ENCODE data around the gene NDST1. TPM values are rescaled to one million over a fixed set of nuclear protein-coding genes. Genes with fewer than 3 reads are reported as not detected.
A peak's percentile ranks its signal among the peaks of the same experiment; 100 is the strongest.

Gene NDST1
- total and polyA plus RNA-seq, 2 experiments from 2014 or later = 39.1 to 129 TPM

GRCh38 chr5:150502106-150502505 is 5.8 kb upstream of the NDST1 start:
- Histone ChIP-seq H3K9me2 (ENCODE audit: insufficient read depth) (no peaks in the 10 kb centered on the region), H3K36me3 (ENCODE audit: low read depth) (no peaks in the 10 kb centered on the region; the same call in 1 of the 2 replicates), H3K79me2 (ENCODE audit: insufficient read depth) (peaks cover 100% of the 10 kb centered on the region), H3K27ac (peak overlapping the region; percentile 50), H3K4me3 (no peak overlapping the region), H2AFZ (no peak overlapping the region), H3K9me3 (ENCODE audit: low read depth) (no peaks in the 10 kb centered on the region), H3K4me1 (ENCODE audit: insufficient read depth) (peaks cover 76% of the 10 kb centered on the region), H4K20me1 (ENCODE audit: insufficient read depth) (no peaks in the 10 kb centered on the region), H3K27me3 (replicated peaks; ENCODE audit: insufficient read depth) (no peaks in the 10 kb centered on the region), H3K4me2 (ENCODE audit: unreplicated experiment) (no peak overlapping the region), H3K9ac (peak overlapping the region; percentile 35; the same call in 1 of the 2 replicates), H3F3A (ENCODE audit: insufficient read depth) (peaks cover 18% of the 10 kb centered on the region)
- TF ChIP-seq EZH2phosphoT487 (IDR thresholded peaks at IDR 0.05; ENCODE audit: insufficient read depth, low read depth) (no peak), EZH2 (IDR thresholded peaks at IDR 0.05; ENCODE audit: insufficient read depth, poor library complexity, severe bottlenecking) (no peak)
- 46 to 56% methylated on average over 5 to 8 of the region's 8 CpGs for WGBS, 2 experiments (ENCODE audit: low coverage in 1 of 2, low lambda C conversion rate in 2 of 2, missing lambda C conversion rate in 2 of 2)
- in situ Hi-C loops (cut with MboI) = no loop called here
- peak; percentile 80 for DNase-seq

DNA sequence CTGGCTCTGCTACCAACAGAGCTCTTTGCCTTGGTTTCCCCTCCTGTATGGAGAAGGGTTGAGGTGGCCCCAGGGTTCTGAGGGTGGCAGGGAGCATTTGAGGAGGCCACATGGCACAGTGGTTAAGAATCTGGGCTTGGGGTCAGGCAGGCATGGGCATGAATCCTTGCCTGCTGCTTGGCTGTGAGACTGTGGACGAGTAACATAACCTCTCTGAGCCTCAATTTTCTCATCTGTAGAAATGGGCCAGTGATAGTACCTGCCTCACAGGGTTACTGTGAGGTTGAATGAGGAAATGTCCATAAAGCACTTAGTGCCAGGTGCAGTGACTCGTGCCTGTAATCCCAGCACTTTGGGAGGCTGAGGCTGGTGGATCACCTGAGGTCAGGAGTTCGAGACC is 5.1 kb upstream of the NDST1 start:
- peak overlapping the region; percentile 21; the same call in 1 of the 2 replicates for H3K9ac ChIP-seq

DNA sequence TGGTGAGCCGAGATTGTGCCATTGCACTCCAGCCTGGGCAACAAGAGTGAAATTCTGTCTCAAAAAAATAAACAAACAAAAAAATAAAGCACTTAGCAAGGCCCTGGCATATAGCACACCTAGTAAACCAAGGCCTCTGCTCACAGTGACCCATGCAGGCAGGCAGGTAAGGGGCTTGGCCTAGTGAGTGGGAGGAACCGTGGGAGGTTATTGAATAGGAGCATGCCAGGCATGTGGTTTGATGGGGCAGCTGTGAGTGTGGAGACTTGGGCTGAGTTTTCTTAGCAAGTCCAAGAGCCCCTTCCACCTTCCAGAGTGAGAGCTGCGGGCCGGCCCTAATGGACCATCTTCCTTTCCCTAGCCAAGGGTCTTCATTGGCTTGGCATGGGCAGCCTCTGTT is 4.5 kb upstream of the NDST1 start:
- Histone ChIP-seq H3K27ac (0 out of 2 replicates have a peak overlapping the region, but pooled peaks have one; percentile 48), H2AFZ (no peak overlapping the region), H3K79me2 (ENCODE audit: insufficient read depth) (peaks cover 100% of the 10 kb centered on the region), H3F3A (ENCODE audit: insufficient read depth) (peaks cover 7% of the 10 kb centered on the region; the same call in 1 of the 2 replicates), H3K4me2 (ENCODE audit: unreplicated experiment) (no peak overlapping the region), H3K4me1 (ENCODE audit: insufficient read depth) (peaks cover 65% of the 10 kb centered on the region), H3K27me3 (replicated peaks; ENCODE audit: insufficient read depth) (no peaks in the 10 kb centered on the region), H3K9me3 (ENCODE audit: low read depth) (no peaks in the 10 kb centered on the region), H3K4me3 (no peak overlapping the region), H4K20me1 (ENCODE audit: insufficient read depth) (no peaks in the 10 kb centered on the region), H3K9ac (no peak overlapping the region), H3K36me3 (ENCODE audit: low read depth) (no peaks in the 10 kb centered on the region; the same call in 1 of the 2 replicates), H3K9me2 (ENCODE audit: insufficient read depth) (no peaks in the 10 kb centered on the region)
- TF ChIP-seq EZH2 (IDR thresholded peaks at IDR 0.05; ENCODE audit: insufficient read depth, poor library complexity, severe bottlenecking) (no peak), EZH2phosphoT487 (IDR thresholded peaks at IDR 0.05; ENCODE audit: insufficient read depth, low read depth) (no peak)
- WGBS, 2 experiments (ENCODE audit: low coverage in 1 of 2, low lambda C conversion rate in 2 of 2, missing lambda C conversion rate in 2 of 2) = 88 to 100% methylated on average over 4 of the region's 4 CpGs
- in situ Hi-C loops (cut with MboI) = no loop called here
- DNase-seq = no peak

More for the DNA sequence above, 5.1 kb upstream of the NDST1 start:
- H3K4me1 ChIP-seq (ENCODE audit: insufficient read depth) = peaks cover 70% of the 10 kb centered on the region
- in situ Hi-C loops (cut with MboI) = no loop called here
- peaks cover 13% of the 10 kb centered on the region; the same call in 1 of the 2 replicates for H3F3A ChIP-seq (ENCODE audit: insufficient read depth)
- H3K27ac ChIP-seq = peak overlapping the region; percentile 48
- H4K20me1 ChIP-seq (ENCODE audit: insufficient read depth) = no peaks in the 10 kb centered on the region
- no peak for TF ChIP-seq EZH2 (IDR thresholded peaks at IDR 0.05; ENCODE audit: insufficient read depth, poor library complexity, severe bottlenecking)
- TF ChIP-seq EZH2phosphoT487 (IDR thresholded peaks at IDR 0.05; ENCODE audit: insufficient read depth, low read depth) = no peak
- no peak for DNase-seq
- peak overlapping the region; percentile 2 for H3K4me2 ChIP-seq (ENCODE audit: unreplicated experiment)
- no peak overlapping the region for H2AFZ ChIP-seq
- H3K9me2 ChIP-seq (ENCODE audit: insufficient read depth) = no peaks in the 10 kb centered on the region
- H3K4me3 ChIP-seq = no peak overlapping the region
- no peaks in the 10 kb centered on the region; the same call in 1 of the 2 replicates for H3K36me3 ChIP-seq (ENCODE audit: low read depth)
- WGBS, 2 experiments (ENCODE audit: low coverage in 1 of 2, low lambda C conversion rate in 2 of 2, missing lambda C conversion rate in 2 of 2) = 79 to 95% methylated on average over 3 of the region's 3 CpGs
- H3K79me2 ChIP-seq (ENCODE audit: insufficient read depth) = peaks cover 100% of the 10 kb centered on the region
- H3K27me3 ChIP-seq (replicated peaks; ENCODE audit: insufficient read depth) = no peaks in the 10 kb centered on the region
- no peaks in the 10 kb centered on the region for H3K9me3 ChIP-seq (ENCODE audit: low read depth)

- no peaks in the 10 kb centered on the region for H4K20me1 ChIP-seq (ENCODE audit: insufficient read depth)
- no peak overlapping the region for H2AFZ ChIP-seq
- H3K79me2 ChIP-seq (ENCODE audit: insufficient read depth) = peaks cover 100% of the 10 kb centered on the region
- H3K9me3 ChIP-seq (ENCODE audit: low read depth) = no peaks in the 10 kb centered on the region
- peak; percentile 73 for DNase-seq
- H3K4me2 ChIP-seq (ENCODE audit: unreplicated experiment) = peak overlapping the region; percentile 44
- H3F3A ChIP-seq (ENCODE audit: insufficient read depth) = peaks cover under 1% of the 10 kb centered on the region; the same call in 1 of the 2 replicates
- 43 to 49% methylated on average over 9 of the region's 9 CpGs for WGBS, 2 experiments (ENCODE audit: low coverage in 1 of 2, low lambda C conversion rate in 2 of 2, missing lambda C conversion rate in 2 of 2)
- H3K27ac ChIP-seq = peak overlapping the region; percentile 46
- no peaks in the 10 kb centered on the region; the same call in 1 of the 2 replicates for H3K36me3 ChIP-seq (ENCODE audit: low read depth)
- TF ChIP-seq EZH2 (IDR thresholded peaks at IDR 0.05; ENCODE audit: insufficient read depth, poor library complexity, severe bottlenecking) = no peak
- TF ChIP-seq EZH2phosphoT487 (IDR thresholded peaks at IDR 0.05; ENCODE audit: insufficient read depth, low read depth) = no peak
- no peaks in the 10 kb centered on the region for H3K9me2 ChIP-seq (ENCODE audit: insufficient read depth)
- no peak overlapping the region for H3K4me3 ChIP-seq
- H3K9ac ChIP-seq = 0 out of 2 replicates have a peak overlapping the region, but pooled peaks have one; percentile 18
- H3K4me1 ChIP-seq (ENCODE audit: insufficient read depth) = peaks cover 58% of the 10 kb centered on the region
- H3K27me3 ChIP-seq (replicated peaks; ENCODE audit: insufficient read depth) = no peaks in the 10 kb centered on the region
- in situ Hi-C loops (cut with MboI) = no loop called here
Measured at GRCh38 chr5:150503977-150504620, 3.8 kb upstream of the NDST1 start.

All from GM23248 (cell line).